HEK293T (cell line): Measurements from ENCODE around the gene TIMM44.

Experiments
- ELF4 ChIP-seq: fragments of 450-650 bp; IDR thresholded peaks from 2 replicates; pipeline ENCODE4 v1.6.1; 2017; ENCODE audit warnings: antibody characterized with exemption
- FOXK2 ChIP-seq: fragments of 450-650 bp; IDR thresholded peaks from 2 replicates; pipeline ENCODE4 v1.6.1; 2016; ENCODE audit warnings: mild to moderate bottlenecking
- FOXM1 ChIP-seq: fragments of 450-650 bp; IDR thresholded peaks from 2 replicates; pipeline ENCODE4 v1.6.1; 2017; ENCODE audit warnings: mild to moderate bottlenecking, borderline replicate concordance
- NFRKB ChIP-seq: fragments of 450-650 bp; IDR thresholded peaks from 2 replicates; pipeline ENCODE4 v1.6.1; 2016; ENCODE audit warnings: mild to moderate bottlenecking, moderate library complexity
- SP1 ChIP-seq: fragments of 450-650 bp; IDR thresholded peaks from 2 replicates; pipeline ENCODE4 v1.6.1; 2017
- ZNF384 ChIP-seq: fragments of 450-650 bp; IDR thresholded peaks from 2 replicates; pipeline ENCODE4 v1.6.1; 2016

DNA sequence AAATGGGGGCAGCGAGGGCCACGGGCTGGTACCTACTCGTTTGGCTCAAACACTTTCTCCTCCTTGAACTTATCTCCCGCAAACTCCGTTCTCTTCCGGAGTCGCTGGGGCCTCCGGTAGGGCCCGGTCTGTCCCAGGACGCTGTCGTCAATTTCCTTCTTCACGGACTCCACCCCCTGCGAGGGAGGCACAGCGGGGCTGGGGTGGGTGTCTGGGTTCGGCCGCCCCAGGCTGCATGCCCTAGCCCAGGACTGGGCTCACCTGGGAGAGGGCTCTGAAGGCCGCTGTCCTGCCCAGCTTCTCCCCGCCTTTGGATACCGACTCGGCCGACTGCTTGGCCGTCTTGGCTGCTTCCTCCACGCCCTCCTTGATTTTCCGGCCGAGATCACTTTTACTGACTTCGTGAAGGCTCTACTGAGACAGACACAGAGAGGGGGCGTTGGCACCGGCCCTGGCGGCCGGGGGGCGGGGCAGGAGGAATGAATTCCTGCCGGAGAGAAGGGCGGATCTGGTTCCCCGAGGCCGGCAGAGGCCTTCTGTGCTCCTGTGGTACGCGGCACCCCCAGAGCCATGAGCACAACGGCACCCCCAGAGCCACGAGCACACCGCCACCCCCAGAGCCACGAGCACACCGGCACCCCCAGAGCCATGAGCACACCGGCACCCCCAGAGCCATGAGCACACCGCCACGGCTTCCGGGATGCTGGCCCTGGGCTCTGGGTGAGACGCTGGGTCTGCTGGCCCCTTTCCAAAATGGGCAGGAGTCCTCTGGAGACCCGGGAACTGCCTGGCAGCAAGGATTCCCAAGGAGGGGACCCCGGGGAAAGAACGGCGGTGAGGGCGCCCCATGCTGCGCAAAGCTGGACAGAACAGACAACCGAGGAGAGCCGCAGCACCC lies 9.4 kb downstream of the TIMM44 start:
- no peak for TF ChIP-seq ZNF384
- TF ChIP-seq FOXK2 = no peak
- no peak for TF ChIP-seq FOXM1
- no peak for TF ChIP-seq NFRKB
- TF ChIP-seq SP1 = no peak
- TF ChIP-seq ELF4 = no peak
